HFF-Myc (cell line): Measurements from ENCODE around the gene SYNPO2.

ENCODE experiments used
- DNase-seq: peaks from one replicate; pipeline ENCODE4 v3.0.0-alpha.2; 2011; ENCODE audit warnings: low read depth; ENCODE audit errors: extremely low read depth
- H3K4me3 ChIP-seq: replicated peaks from 2 replicates; pipeline ENCODE4 v1.5.1; 2011; ENCODE audit warnings: low read depth, mild to moderate bottlenecking, control low read depth, low read length
- CTCF ChIP-seq: IDR thresholded peaks from 2 replicates; pipeline ENCODE4 v1.5.1; 2012; ENCODE audit warnings: mild to moderate bottlenecking, low read depth, low read length, control low read depth; ENCODE audit errors: missing control alignments

Gene SYNPO2

DNA sequence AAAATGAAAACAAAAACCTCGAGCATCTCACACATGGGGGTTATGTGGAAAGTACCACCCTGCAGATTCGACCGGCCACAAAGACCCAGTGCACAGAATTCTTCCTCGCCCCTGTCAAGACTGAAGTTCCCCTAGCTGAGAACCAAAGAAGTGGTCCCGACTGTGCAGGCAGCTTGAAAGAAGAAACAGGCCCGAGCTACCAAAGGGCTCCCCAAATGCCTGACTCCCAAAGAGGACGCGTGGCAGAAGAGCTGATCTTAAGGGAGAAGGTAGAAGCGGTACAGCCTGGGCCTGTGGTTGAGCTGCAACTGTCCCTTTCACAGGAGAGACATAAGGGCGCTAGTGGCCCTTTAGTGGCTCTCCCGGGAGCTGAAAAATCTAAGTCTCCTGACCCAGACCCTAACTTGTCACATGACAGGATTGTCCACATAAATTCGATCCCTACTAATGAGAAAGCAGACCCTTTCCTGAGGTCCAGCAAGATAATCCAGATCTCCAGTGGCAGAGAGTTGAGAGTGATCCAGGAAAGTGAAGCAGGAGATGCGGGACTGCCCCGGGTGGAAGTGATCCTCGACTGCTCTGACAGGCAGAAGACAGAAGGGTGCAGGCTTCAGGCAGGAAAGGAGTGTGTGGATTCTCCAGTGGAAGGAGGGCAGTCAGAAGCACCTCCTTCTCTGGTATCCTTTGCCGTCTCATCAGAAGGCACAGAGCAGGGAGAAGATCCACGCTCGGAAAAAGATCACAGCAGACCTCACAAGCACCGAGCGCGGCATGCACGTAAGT, 138.2 kb downstream of the SYNPO2 start:
- no peak overlapping the region for H3K4me3 ChIP-seq

GRCh38 chr4:119027811-119028210, 139.2 kb downstream of the SYNPO2 start:
- no peak overlapping the region for H3K4me3 ChIP-seq
- DNase-seq = no peak
- TF ChIP-seq CTCF = no peak

More for the DNA sequence above, 138.2 kb downstream of the SYNPO2 start:
- no peak for DNase-seq
- no peak for TF ChIP-seq CTCF

DNA sequence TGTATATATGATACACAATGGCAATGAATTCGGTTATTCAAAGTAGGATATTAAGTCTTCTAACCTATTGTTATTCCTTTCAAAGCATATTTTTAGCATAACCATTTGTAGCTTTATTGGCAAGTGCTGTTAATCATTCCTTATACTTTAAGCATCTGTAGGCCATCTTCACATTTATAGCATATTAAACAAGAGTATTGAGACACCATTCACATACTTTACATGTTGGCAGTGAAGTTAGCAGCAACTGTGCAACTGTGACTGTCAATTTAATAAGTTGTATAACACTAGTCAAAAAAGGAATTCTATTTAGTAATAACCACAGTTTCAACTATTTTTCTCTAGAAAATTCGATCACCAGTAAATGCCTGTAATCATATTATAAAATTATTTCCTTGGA, 139.6 kb downstream of the SYNPO2 start:
- TF ChIP-seq CTCF = no peak
- no peak overlapping the region for H3K4me3 ChIP-seq
- no peak for DNase-seq

- no peak overlapping the region for H3K4me3 ChIP-seq
- no peak for DNase-seq
- no peak for TF ChIP-seq CTCF
These were observed 141.3 kb downstream of the SYNPO2 start for GRCh38 chr4:119029847-119030535.

DNA sequence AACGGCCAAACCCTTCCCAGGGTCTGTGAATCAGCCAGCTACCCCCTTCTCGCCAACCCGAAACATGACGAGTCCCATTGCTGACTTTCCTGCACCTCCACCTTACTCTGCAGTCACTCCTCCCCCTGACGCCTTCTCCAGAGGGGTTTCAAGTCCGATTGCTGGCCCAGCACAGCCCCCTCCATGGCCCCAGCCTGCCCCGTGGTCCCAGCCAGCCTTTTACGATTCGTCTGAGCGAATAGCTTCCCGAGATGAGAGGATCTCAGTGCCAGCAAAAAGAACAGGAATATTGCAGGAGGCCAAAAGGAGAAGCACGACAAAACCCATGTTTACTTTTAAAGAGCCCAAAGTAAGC, 141.9 kb downstream of the SYNPO2 start:
- no peak for DNase-seq
- no peak for TF ChIP-seq CTCF
- H3K4me3 ChIP-seq = no peak overlapping the region

- H3K4me3 ChIP-seq = no peak overlapping the region
- TF ChIP-seq CTCF = no peak
- no peak for DNase-seq
These were observed 142.6 kb downstream of the SYNPO2 start for GRCh38 chr4:119031218-119031617.
